ENCODE data around the gene KRTAP10-1. TPM values are rescaled to one million over a fixed set of nuclear protein-coding genes. Genes with fewer than 3 reads are reported as not detected.

Gene KRTAP10-1
- total RNA-seq, 1 experiment from 2014 or later: not detected

GRCh38 chr21:44530221-44530902 lies 9.6 kb downstream of the KRTAP10-1 start:
- no peak overlapping the region for H3K27ac ChIP-seq
- no peak overlapping the region for H3K4me3 ChIP-seq
- H3K9me3 ChIP-seq (replicated peaks): no peaks in the 10 kb centered on the region
- no peaks in the 10 kb centered on the region for H3K4me1 ChIP-seq
- H3K27me3 ChIP-seq: no peaks in the 10 kb centered on the region
- no peaks in the 10 kb centered on the region for H3K36me3 ChIP-seq
- no peak for DNase-seq

GRCh38 chr21:44529503-44530125 lies 10.4 kb downstream of the KRTAP10-1 start:
- H3K36me3 ChIP-seq: no peaks in the 10 kb centered on the region
- DNase-seq: no peak
- H3K9me3 ChIP-seq (replicated peaks): no peaks in the 10 kb centered on the region
- no peak overlapping the region for H3K27ac ChIP-seq
- no peaks in the 10 kb centered on the region for H3K4me1 ChIP-seq
- no peaks in the 10 kb centered on the region for H3K27me3 ChIP-seq
- H3K4me3 ChIP-seq: no peak overlapping the region

GRCh38 chr21:44529011-44529421 lies 11.0 kb downstream of the KRTAP10-1 start:
- H3K4me1 ChIP-seq: no peaks in the 10 kb centered on the region
- H3K27ac ChIP-seq: no peak overlapping the region
- no peaks in the 10 kb centered on the region for H3K27me3 ChIP-seq
- H3K9me3 ChIP-seq (replicated peaks): no peaks in the 10 kb centered on the region
- DNase-seq: no peak
- no peaks in the 10 kb centered on the region for H3K36me3 ChIP-seq
- no peak overlapping the region for H3K4me3 ChIP-seq

GRCh38 chr21:44528634-44528995 lies 11.4 kb downstream of the KRTAP10-1 start:
- no peaks in the 10 kb centered on the region for H3K27me3 ChIP-seq
- no peak overlapping the region for H3K4me3 ChIP-seq
- DNase-seq: no peak
- H3K9me3 ChIP-seq (replicated peaks): 0 out of 2 replicates have a peak, but pooled peaks cover 4% of the 10 kb centered on the region
- no peak overlapping the region for H3K27ac ChIP-seq
- H3K36me3 ChIP-seq: no peaks in the 10 kb centered on the region
- no peaks in the 10 kb centered on the region for H3K4me1 ChIP-seq

- no peak for DNase-seq
- H3K27me3 ChIP-seq: no peaks in the 10 kb centered on the region
- no peaks in the 10 kb centered on the region for H3K36me3 ChIP-seq
- no peaks in the 10 kb centered on the region for H3K4me1 ChIP-seq
- no peak overlapping the region for H3K27ac ChIP-seq
- H3K9me3 ChIP-seq (replicated peaks): 0 out of 2 replicates have a peak, but pooled peaks cover 4% of the 10 kb centered on the region
- H3K4me3 ChIP-seq: no peak overlapping the region
Observed at GRCh38 chr21:44527983-44528633, 11.9 kb downstream of the KRTAP10-1 start.

GRCh38 chr21:44527156-44527982 lies 12.6 kb downstream of the KRTAP10-1 start:
- H3K36me3 ChIP-seq: no peaks in the 10 kb centered on the region
- no peak for DNase-seq

GRCh38 chr21:44526096-44526997 lies 13.6 kb downstream of the KRTAP10-1 start:
- Histone ChIP-seq H3K27me3 (no peaks in the 10 kb centered on the region), H3K9me3 (replicated peaks) (0 out of 2 replicates have a peak, but pooled peaks cover 4% of the 10 kb centered on the region), H3K36me3 (no peaks in the 10 kb centered on the region), H3K27ac (no peak overlapping the region), H3K4me3 (no peak overlapping the region), H3K4me1 (no peaks in the 10 kb centered on the region)
- no peak for DNase-seq

More at GRCh38 chr21:44527156-44527982, 12.6 kb downstream of the KRTAP10-1 start:
- H3K9me3 ChIP-seq (replicated peaks): 0 out of 2 replicates have a peak, but pooled peaks cover 4% of the 10 kb centered on the region
- H3K4me1 ChIP-seq: no peaks in the 10 kb centered on the region
- no peaks in the 10 kb centered on the region for H3K27me3 ChIP-seq
- no peak overlapping the region for H3K27ac ChIP-seq
- no peak overlapping the region for H3K4me3 ChIP-seq

GRCh38 chr21:44525391-44526095 lies 14.5 kb downstream of the KRTAP10-1 start:
- H3K27ac ChIP-seq: no peak overlapping the region
- no peak overlapping the region for H3K4me3 ChIP-seq
- H3K9me3 ChIP-seq (replicated peaks): 0 out of 2 replicates have a peak, but pooled peaks cover 4% of the 10 kb centered on the region
- no peak for DNase-seq
- no peaks in the 10 kb centered on the region for H3K27me3 ChIP-seq
- H3K36me3 ChIP-seq: no peaks in the 10 kb centered on the region
- H3K4me1 ChIP-seq: no peaks in the 10 kb centered on the region

GRCh38 chr21:44524414-44525371 lies 15.3 kb downstream of the KRTAP10-1 start:
- H3K4me1 ChIP-seq: no peaks in the 10 kb centered on the region
- H3K27ac ChIP-seq: no peak overlapping the region
- H3K9me3 ChIP-seq (replicated peaks): 0 out of 2 replicates have a peak, but pooled peaks cover 4% of the 10 kb centered on the region
- DNase-seq: no peak
- H3K36me3 ChIP-seq: no peaks in the 10 kb centered on the region
- no peaks in the 10 kb centered on the region for H3K27me3 ChIP-seq
- H3K4me3 ChIP-seq: no peak overlapping the region

- no peaks in the 10 kb centered on the region for H3K4me1 ChIP-seq
- H3K27ac ChIP-seq: no peak overlapping the region
- no peaks in the 10 kb centered on the region for H3K27me3 ChIP-seq
- DNase-seq: no peak
- no peaks in the 10 kb centered on the region for H3K36me3 ChIP-seq
- no peak overlapping the region for H3K4me3 ChIP-seq
- H3K9me3 ChIP-seq (replicated peaks): 0 out of 2 replicates have a peak, but pooled peaks cover 4% of the 10 kb centered on the region
Observed at GRCh38 chr21:44523567-44524413, 16.2 kb downstream of the KRTAP10-1 start.

GRCh38 chr21:44522753-44523204 lies 17.2 kb downstream of the KRTAP10-1 start:
- H3K4me1 ChIP-seq: no peaks in the 10 kb centered on the region
- no peak overlapping the region for H3K4me3 ChIP-seq
- DNase-seq: no peak
- H3K9me3 ChIP-seq (replicated peaks): 0 out of 2 replicates have a peak, but pooled peaks cover 4% of the 10 kb centered on the region
- H3K27me3 ChIP-seq: no peaks in the 10 kb centered on the region
- H3K27ac ChIP-seq: no peak overlapping the region
- no peaks in the 10 kb centered on the region for H3K36me3 ChIP-seq
